HG03342 (cell line): ENCODE results near the gene RNF8.
"Not testable (repeated sequence)": the region's sequence is repeated elsewhere in the genome, so short reads cannot be mapped to it uniquely, and the experiment has no call there.

Experiments used
- ATAC-seq: cut with Tn5 transposase; IDR thresholded peaks from one replicate; pipeline ENCODE4 v1.9.1; 2021; ENCODE audit warnings: mild to moderate bottlenecking, moderate library complexity; ENCODE audit not compliant: unreplicated experiment

Gene RNF8

GRCh38 chr6:37353761-37354525, at the start of gene RNF8:
TSS of gene RNF8 (plus strand) at chr6:37353983. CDS start at chr6:37354165, 182 bp downstream.
- peak; percentile 79 for ATAC-seq

GRCh38 chr6:37304766-37305165, 49.0 kb upstream of the RNF8 start:
- ATAC-seq: no peak

GRCh38 chr6:37305841-37306425, 47.9 kb upstream of the RNF8 start:
- no peak for ATAC-seq

GRCh38 chr6:37306624-37307222, 47.1 kb upstream of the RNF8 start:
- ATAC-seq: no peak

- not testable (repeated sequence) for ATAC-seq
These were observed 46.3 kb upstream of the RNF8 start for GRCh38 chr6:37307484-37307883.

- no peak for ATAC-seq
These were observed 45.5 kb upstream of the RNF8 start for GRCh38 chr6:37308069-37308815.

- no peak for ATAC-seq
These were observed 44.7 kb upstream of the RNF8 start for GRCh38 chr6:37309046-37309445.

GRCh38 chr6:37309692-37310091, 44.1 kb upstream of the RNF8 start:
- no peak for ATAC-seq

GRCh38 chr6:37310966-37311365, 42.8 kb upstream of the RNF8 start:
- ATAC-seq: no peak

GRCh38 chr6:37311741-37312473, 41.9 kb upstream of the RNF8 start:
- ATAC-seq: no peak

GRCh38 chr6:37313723-37314486, 39.9 kb upstream of the RNF8 start:
- ATAC-seq: no peak

GRCh38 chr6:37314487-37315156, 39.2 kb upstream of the RNF8 start:
- no peak for ATAC-seq

GRCh38 chr6:37315157-37315515, 38.6 kb upstream of the RNF8 start:
- no peak for ATAC-seq

- no peak for ATAC-seq
These were observed 37.7 kb upstream of the RNF8 start for GRCh38 chr6:37316071-37316470.

- ATAC-seq: no peak
These were observed 36.3 kb upstream of the RNF8 start for GRCh38 chr6:37317312-37318038.

GRCh38 chr6:37319156-37319555, 34.6 kb upstream of the RNF8 start:
- no peak for ATAC-seq

GRCh38 chr6:37319856-37320480, 33.8 kb upstream of the RNF8 start:
- ATAC-seq: no peak

- ATAC-seq: no peak
These were observed 33.1 kb upstream of the RNF8 start for GRCh38 chr6:37320646-37321045.
